ENCODE measurements around the gene NTNG1.

NTNG1 gene

DNA sequence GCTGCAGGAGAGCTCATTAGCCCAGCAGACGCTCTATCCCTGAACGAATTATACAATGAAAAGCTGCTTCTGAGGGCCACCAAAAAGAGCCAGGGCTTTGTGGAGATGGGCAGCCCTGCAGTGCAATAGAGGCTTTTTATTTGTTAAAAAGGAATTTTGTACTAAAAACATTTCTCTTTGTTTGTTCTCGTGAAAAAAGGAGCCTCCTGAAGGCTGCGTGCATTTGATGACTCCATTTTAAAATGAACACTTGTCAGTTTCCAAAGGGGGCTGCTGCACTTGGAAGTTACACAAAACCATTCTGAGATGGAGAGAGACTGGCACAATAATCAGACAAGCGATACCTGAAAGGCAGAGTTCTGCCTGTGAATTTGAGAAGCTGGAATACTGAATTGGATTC is 202.8 kb downstream of the NTNG1 start:
- no peak for DNase-seq

DNA sequence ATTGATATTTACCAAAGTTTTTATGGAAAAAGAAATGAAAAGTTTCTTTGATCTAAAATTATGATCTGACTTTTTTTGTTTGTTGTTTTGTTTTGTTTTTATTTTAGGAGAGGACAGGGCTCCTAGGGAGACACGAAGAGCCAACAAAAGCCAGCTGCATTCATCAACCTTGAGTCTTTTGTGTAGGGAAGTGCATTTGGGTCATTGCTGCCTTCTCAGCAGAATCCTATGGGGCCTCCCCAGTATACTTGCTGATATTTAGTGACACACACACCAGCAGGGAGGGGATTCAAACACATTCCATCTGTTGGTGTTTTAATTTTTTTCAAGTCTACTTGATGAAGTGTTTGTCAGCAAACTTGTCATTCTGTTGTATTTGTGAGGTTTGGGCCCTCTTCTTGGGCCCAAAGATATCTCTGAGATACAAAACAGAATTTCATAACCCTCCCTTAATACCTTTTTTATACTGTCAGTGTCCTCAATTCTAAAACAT is 203.5 kb downstream of the NTNG1 start:
- no peak for DNase-seq

DNA sequence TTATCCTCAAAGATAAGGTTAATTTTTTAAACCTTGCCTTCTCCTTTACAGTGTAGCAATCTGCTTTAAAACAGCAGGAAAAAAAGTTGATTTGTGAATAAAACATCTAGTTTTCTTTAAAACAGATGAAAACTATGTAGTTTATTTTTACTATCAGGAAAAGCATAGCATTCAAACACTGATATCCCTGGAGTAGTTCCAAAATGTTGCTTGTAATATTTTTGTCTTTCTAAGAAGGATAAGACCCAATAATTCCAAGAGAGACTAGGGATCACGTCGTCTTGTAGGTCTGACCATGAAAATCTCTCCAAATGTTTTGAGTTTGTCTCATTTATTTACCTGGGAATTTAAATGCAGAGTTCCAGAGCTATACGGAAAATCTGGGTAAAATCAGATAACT is 204.0 kb downstream of the NTNG1 start:
- no peak for DNase-seq

- DNase-seq = no peak
These were observed 212.0 kb downstream of the NTNG1 start for GRCh38 chr1:107352850-107353249.

DNA sequence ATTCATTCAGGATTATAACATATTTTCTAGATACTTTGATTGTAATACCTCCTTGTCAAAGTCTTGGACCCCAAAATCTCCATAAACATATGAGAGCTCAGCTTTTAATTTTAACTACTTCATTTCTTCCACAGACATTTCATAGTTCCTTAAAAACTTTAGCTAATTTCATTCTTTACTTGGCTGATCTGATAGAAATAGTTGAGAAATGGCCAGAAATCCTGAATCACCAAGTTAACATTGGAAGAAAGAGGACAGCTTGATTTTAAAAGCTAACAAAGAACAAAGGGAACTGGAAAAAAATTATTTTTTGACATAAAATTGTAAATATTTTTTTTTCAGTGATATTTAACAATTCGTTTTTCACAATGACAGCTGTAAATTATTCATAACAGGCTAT is 216.5 kb downstream of the NTNG1 start:
- DNase-seq = no peak

DNA sequence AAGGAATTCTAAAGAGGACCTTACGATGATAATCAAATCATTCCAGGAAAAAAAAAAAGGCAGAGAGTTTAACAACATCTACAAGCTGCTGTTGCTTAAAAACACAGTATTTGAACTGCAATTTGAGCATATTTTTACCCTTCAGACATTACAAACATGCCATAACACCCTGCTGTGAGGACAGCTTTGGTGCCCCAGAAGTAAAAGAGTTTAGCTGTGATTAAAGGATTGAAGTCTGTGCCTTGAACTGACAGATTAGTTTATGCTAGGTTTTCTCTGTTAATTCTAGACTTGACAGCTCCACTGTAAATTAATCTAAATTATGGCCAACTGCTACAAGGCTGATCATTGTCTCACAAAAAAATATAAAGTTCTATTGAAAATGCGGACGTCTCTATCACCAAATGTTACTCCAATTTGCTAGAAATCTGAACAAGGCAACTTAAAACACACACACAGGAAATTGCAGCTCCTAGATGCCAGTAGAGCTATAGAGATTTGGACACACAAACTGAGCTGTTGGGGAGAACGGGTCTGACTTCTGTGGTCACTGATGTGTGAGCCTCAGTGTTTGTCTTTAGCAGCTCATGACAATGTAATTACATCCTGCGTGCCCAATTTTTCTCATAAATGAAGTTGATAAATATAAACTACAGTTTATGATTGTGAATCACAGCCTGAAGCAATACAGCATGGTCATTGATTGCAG is 217.9 kb downstream of the NTNG1 start:
- no peak for DNase-seq

GRCh38 chr1:107359472-107360241 is 218.8 kb downstream of the NTNG1 start:
- no peak for DNase-seq

DNA sequence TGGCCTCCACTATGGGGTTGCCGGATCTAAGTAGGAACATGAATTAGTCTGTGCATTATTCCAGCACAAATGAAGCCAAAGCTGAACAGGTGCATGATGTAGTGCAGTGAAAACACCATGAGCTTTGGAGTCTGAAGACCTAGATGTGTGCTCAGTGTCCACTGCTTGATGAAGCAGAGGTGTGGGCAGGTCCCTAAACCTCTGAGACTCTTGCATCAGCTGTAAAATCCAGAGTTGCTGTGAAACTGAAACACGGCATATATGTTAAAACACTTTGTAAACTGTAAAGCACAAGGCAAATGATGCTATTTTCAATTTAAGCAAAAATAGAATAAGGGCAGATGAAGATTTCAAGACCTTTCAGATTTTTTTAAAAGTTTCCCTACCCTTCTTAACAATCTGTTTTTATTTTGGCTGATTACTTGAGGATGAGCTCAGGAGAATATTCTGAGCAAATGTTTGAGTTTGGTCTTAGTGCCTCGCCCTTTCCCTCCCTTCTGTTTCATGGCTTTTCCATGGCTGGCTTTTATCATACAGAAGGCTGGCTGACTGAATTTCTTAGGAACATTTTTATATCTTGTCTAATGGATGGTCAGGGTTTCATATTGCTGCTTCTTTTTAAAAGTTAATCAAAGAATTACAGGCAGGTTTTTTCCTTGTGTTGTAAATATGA is 221.8 kb downstream of the NTNG1 start:
- DNase-seq = no peak

GRCh38 chr1:107363154-107363553 is 222.3 kb downstream of the NTNG1 start:
- DNase-seq = no peak

- DNase-seq = no peak
These were observed 224.8 kb downstream of the NTNG1 start for GRCh38 chr1:107365527-107366240.

GRCh38 chr1:107378426-107378825 is 237.6 kb downstream of the NTNG1 start:
- no peak for DNase-seq

- DNase-seq = no peak
These were observed 238.0 kb downstream of the NTNG1 start for GRCh38 chr1:107378866-107379265.

DNA sequence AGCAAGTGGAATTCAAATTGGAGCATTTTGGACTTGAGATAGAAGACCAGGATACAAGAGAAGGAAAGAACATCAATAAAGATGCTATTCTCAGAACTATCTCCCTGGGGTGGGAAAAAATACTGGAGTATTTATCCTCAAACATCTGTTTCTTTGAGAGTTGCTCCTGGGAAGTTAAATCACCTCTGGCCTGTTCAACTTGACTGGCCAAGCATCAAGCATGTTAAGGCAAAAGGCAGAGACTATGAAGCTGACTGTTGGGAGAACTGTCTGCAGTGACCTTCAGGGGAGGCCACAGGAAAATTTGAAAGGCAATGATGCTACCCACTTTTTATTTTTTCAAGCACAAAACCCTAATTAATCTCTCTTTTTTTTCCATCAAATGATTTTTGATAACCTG is 239.0 kb downstream of the NTNG1 start:
- DNase-seq = no peak

DNA sequence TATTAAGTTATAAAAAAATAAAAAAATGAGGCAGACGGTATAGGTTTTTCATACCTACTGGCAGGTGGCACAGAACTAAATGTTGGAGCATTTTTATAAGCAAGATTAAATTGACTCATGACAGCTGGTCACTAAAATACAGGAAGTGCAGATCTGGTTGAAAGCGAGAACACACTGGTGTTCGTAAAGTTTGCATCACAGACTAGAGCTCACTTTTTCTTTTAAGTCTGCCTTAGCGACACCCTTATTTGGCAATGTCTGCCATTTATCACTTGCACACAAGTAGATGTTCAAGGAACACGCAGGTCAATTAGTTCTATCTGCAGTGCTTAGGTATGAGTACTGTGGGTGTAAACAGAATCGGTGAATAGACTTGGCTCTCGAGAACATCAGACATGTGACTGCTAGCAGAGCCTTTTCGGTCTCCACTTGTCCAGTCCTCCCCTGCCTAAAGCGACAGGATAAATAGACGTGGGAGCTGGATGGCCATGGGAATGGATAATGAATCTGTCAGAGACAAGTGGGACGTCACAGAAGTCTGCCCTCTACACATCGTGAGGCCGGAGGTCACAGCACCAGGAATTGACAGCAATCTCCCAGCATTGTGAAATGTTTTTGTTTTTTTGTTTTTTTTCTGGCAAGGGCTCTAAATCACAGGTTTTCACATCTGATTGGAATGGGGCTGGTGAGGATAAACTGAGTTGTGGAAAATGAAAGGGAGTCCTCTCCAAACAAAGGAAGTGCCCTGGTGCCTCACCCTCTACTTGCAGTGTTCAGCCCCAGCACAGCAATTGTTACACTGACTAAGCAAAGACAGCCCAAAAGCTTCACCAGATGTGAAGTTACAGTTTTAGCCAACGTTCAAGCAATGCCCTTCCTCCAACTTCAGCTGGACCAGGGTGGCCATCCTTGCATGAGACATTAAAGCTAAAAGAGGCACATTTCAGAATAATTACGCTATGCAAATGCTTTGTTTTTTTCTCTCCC is 248.9 kb downstream of the NTNG1 start:
- no peak for DNase-seq

DNA sequence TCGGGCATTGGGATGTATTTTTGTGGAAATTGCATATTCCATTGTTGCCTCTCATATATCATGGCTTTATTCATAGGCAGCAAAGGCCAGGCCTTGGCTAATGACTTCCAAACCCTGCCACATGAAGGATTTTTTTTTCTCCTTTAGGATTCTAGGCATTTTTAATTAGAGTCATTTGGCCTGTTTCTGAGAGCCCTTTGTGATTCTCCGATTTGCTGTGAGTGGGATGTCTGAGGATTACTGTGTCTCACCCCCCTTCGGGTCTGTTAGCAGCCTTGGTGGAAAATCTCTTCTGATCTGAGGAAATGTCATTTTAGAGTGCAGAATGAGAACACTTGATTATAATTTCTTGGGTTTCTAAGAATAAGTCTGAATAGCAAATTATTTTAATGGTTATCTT is 253.5 kb downstream of the NTNG1 start:
- no peak for DNase-seq

DNA sequence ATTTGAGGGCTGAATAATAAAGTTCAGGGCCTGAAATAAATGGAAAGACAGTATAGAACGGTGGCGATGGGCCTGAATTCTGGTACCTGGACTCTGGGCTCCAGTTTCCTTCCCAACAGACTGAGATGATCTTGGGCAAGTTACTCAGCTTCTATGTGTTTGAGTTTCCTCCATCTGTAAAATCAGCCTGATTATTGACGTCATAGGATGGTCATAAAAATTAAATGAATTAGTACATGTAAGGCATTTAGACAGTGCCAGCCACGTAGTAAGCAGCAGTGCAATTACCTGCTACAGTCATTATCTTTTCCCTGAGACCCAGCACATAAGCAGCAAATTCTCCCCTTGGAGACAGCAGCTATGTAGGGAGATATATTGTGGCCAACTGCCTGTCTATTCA is 260.9 kb downstream of the NTNG1 start:
- DNase-seq = no peak

DNA sequence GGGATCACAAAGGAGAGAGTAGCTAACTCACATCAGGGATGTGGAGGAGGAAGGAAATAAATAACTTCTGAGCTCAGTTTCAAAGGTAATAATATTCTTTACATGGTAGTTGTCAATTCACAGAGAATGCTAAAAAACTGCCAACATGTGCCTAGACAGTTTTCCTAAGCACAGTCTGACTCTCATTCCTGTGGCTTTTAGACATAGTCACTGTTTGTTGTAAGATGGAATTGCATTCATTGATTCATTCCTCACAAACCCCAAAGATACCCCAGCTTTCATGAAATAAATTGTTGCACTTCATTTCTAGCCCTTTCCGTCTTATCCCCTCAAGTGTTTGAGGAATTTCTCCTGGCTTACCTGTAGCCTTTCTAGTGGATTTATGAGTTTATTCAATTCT is 263.9 kb downstream of the NTNG1 start:
- DNase-seq = no peak

DNA sequence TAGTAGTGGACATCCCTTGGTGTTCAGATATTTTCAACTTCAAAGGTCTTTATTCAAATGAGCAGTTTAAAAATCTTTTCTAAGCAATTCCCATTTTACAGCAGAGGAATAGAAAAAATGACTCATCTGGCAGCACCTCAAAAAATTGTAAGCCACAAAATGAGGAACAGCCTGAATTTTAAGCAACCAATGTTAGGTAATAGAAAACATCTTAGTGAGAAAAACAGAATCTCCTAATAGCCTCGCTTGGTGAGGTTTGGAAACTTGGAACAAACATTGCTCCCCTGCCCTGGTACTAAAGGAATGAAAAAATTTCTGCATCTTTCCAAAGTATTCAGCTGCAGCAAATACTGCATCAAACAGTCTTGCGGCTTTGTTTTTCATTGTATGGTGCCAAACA is 264.4 kb downstream of the NTNG1 start:
- DNase-seq = no peak

DNA sequence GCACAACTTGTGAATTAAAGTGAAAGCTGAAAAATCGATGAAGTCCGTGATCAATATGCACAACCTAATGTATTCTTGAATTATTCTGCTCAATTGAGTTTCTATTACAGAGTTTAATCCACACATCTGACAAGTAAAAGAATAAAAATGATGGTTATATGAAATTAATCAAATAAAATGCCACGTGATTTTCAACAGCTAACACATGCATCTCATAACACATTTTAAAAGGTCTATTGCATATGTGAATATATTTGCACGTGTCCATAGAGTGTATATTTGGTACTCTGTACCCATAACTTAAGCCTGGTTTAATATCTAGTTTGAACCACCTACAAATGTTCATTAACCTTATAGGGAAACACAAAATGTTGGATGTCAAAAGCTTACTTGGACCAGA is 266.2 kb downstream of the NTNG1 start:
- DNase-seq = no peak

GRCh38 chr1:107413546-107413945 is 272.7 kb downstream of the NTNG1 start:
- no peak for DNase-seq

GRCh38 chr1:107413951-107414350 is 273.1 kb downstream of the NTNG1 start:
- no peak for DNase-seq

GRCh38 chr1:107414550-107414949 is 273.7 kb downstream of the NTNG1 start:
- no peak for DNase-seq
